Fibroblast of lung (primary cell): ENCODE results near the gene STOML3.

ENCODE experiments used
- EZH2 ChIP-seq: IDR thresholded peaks from 2 replicates; pipeline ENCODE4 v1.5.1; 2012; ENCODE audit warnings: low read length, control low read depth, mild to moderate bottlenecking; ENCODE audit errors: missing control alignments
- TF ChIP-seq, protein P1 (sequence below), 2 donors: IDR thresholded peaks in 1 of 2; conservative IDR thresholded peaks in 1 of 2; 1 replicate in 1 of 2; 2 replicates in 1 of 2; pipeline ENCODE4 v1.5.1; 2011 to 2012; ENCODE audit warnings: low read length in 2 of 2, control low read depth in 1 of 2, inconsistent platforms in 1 of 2, low read depth in 1 of 2, mild to moderate bottlenecking in 1 of 2

- TF ChIP-seq, protein P1, sequence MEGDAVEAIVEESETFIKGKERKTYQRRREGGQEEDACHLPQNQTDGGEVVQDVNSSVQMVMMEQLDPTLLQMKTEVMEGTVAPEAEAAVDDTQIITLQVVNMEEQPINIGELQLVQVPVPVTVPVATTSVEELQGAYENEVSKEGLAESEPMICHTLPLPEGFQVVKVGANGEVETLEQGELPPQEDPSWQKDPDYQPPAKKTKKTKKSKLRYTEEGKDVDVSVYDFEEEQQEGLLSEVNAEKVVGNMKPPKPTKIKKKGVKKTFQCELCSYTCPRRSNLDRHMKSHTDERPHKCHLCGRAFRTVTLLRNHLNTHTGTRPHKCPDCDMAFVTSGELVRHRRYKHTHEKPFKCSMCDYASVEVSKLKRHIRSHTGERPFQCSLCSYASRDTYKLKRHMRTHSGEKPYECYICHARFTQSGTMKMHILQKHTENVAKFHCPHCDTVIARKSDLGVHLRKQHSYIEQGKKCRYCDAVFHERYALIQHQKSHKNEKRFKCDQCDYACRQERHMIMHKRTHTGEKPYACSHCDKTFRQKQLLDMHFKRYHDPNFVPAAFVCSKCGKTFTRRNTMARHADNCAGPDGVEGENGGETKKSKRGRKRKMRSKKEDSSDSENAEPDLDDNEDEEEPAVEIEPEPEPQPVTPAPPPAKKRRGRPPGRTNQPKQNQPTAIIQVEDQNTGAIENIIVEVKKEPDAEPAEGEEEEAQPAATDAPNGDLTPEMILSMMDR (conservative IDR thresholded peaks at IDR 0.05 in 1 of 2, IDR thresholded peaks at IDR 0.05 in 1 of 2; ENCODE audit: low read depth in 1 of 2, low read length in 2 of 2) = no peak
- no peak for TF ChIP-seq EZH2
These were observed 39.6 kb downstream of the STOML3 start for GRCh38 chr13:38950987-38951386.
